Measurements from ENCODE around the gene RIMKLB.

DNA sequence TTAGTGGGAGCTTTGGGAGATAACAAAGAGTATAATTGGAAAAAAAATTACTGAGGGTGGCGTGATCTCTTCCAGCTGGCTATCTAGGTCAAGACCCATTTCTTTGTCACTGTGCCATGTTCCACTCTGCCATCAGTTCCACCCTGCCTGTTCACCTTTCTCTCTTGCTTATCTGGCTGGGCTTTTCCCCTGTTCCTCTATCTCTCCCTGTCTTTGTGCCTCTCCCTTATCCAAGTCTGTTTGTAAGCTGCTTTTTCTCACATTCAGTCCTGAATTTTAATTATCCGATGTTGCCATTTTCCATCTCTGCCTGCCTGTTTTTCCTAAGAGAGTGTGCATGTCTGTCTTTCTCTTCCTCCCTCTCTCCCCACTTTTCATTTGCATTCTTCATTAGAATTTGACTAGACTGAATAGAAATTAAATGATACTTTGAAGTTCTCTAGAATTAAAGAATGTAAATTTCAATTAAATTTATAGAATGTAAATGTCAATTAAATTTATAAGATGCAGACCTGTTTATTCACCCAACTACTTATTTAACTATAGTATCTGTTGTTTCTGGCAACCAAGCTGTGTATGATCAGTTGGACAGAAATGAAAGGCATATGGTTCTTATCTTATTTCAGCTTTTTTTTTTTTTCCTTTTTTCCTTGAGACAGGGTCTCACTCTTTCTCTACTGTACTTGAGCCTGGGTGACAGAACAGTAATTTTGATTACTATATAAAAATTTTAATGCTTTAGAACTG lies 83.8 kb downstream of the RIMKLB start:
- no peak for TF ChIP-seq YY1 (IDR thresholded peaks at IDR 0.05; ENCODE audit: extremely low read depth, insufficient replicate concordance, low read depth, low read length)
- no peak for TF ChIP-seq EZH2 (IDR thresholded peaks at IDR 0.05)
- no peak for TF ChIP-seq POLR2A (IDR thresholded peaks at IDR 0.05; ENCODE audit: borderline replicate concordance, extremely low read depth, insufficient read depth, insufficient read length)
- no peak for TF ChIP-seq CTCF (IDR thresholded peaks at IDR 0.05 in 2 of 3, conservative IDR thresholded peaks at IDR 0.05 in 1 of 3; ENCODE audit: borderline replicate concordance in 1 of 3, insufficient read depth in 1 of 3, low read depth in 2 of 3, low read length in 2 of 3)
- no peak for TF ChIP-seq POLR2AphosphoS5 (IDR thresholded peaks at IDR 0.05; ENCODE audit: low read depth, low read length)
- TF ChIP-seq TCF7L2 (IDR thresholded peaks at IDR 0.05; ENCODE audit: borderline replicate concordance, extremely low read depth, insufficient read depth, insufficient read length) = no peak
- no peak for TF ChIP-seq MAX (IDR thresholded peaks at IDR 0.05)
- TF ChIP-seq SP1 (IDR thresholded peaks at IDR 0.05; ENCODE audit: low read depth) = no peak

Data from HCT116 (cell line).